HEK293 (cell line): ENCODE measurements around the gene NOL9.

Source experiments
- ELK4 ChIP-seq: IDR thresholded peaks from 2 replicates; pipeline ENCODE4 v1.6.1; 2011; ENCODE audit warnings: mild to moderate bottlenecking, low read depth, low read length, borderline replicate concordance
- MYNN ChIP-seq: fragments of 450-650 bp; formaldehyde crosslinking; IDR thresholded peaks from 2 replicates; pipeline ENCODE4 v1.5.1; 2016; ENCODE audit warnings: missing biosample characterization, missing genetic modification characterization, borderline replicate concordance
- PRDM4 ChIP-seq: fragments of 450-650 bp; formaldehyde crosslinking; IDR thresholded peaks from 2 replicates; pipeline ENCODE4 v1.5.1; 2017; ENCODE audit warnings: missing biosample characterization, missing genetic modification characterization
- TRIM28 ChIP-seq: IDR thresholded peaks from 2 replicates; pipeline ENCODE4 v1.6.1; 2011; ENCODE audit warnings: low read length, control low read depth, borderline replicate concordance
- ZBTB11 ChIP-seq: fragments of 450-650 bp; formaldehyde crosslinking; conservative IDR thresholded peaks from 2 replicates; pipeline ENCODE4 v1.5.1; 2016; ENCODE audit warnings: low read depth, missing biosample characterization, missing genetic modification characterization
- ZNF148 ChIP-seq: fragments of 450-650 bp; formaldehyde crosslinking; IDR thresholded peaks from 2 replicates; pipeline ENCODE4 v1.5.0; 2017; ENCODE audit warnings: missing biosample characterization, missing genetic modification characterization, borderline replicate concordance
- ZNF248 ChIP-seq: fragments of 450-650 bp; formaldehyde crosslinking; IDR thresholded peaks from 2 replicates; pipeline ENCODE4 v1.5.1; 2017; ENCODE audit warnings: missing biosample characterization, missing genetic modification characterization
- ZNF335 ChIP-seq: fragments of 450-650 bp; formaldehyde crosslinking; conservative IDR thresholded peaks from 2 replicates; pipeline ENCODE4 v1.5.1; 2016; ENCODE audit warnings: missing biosample characterization, missing genetic modification characterization
- ZNF398 ChIP-seq: fragments of 450-650 bp; formaldehyde crosslinking; IDR thresholded peaks from 2 replicates; pipeline ENCODE4 v1.5.1; 2017; ENCODE audit warnings: missing biosample characterization, missing genetic modification characterization
- ZNF449 ChIP-seq: fragments of 450-650 bp; formaldehyde crosslinking; IDR thresholded peaks from 2 replicates; pipeline ENCODE4 v1.5.1; 2017; ENCODE audit warnings: missing biosample characterization, mild to moderate bottlenecking, missing genetic modification characterization, moderate library complexity
- ZNF518A ChIP-seq: fragments of 450-650 bp; formaldehyde crosslinking; conservative IDR thresholded peaks from 2 replicates; pipeline ENCODE4 v1.5.1; 2016; ENCODE audit warnings: low read depth, missing biosample characterization, missing genetic modification characterization
- ZNF585B ChIP-seq: fragments of 450-650 bp; formaldehyde crosslinking; IDR thresholded peaks from 2 replicates; pipeline ENCODE4 v1.5.1; 2016; ENCODE audit warnings: missing biosample characterization, missing genetic modification characterization
- ZNF639 ChIP-seq: fragments of 450-650 bp; formaldehyde crosslinking; IDR thresholded peaks from 2 replicates; pipeline ENCODE4 v1.5.1; 2016; ENCODE audit warnings: missing biosample characterization, missing genetic modification characterization
- ZNF701 ChIP-seq: fragments of 450-650 bp; formaldehyde crosslinking; IDR thresholded peaks from 2 replicates; pipeline ENCODE4 v1.5.1; 2016; ENCODE audit warnings: missing biosample characterization, missing genetic modification characterization
- ZXDB ChIP-seq: fragments of 450-650 bp; formaldehyde crosslinking; IDR thresholded peaks from 2 replicates; pipeline ENCODE4 v1.5.1; 2016; ENCODE audit warnings: missing biosample characterization, missing genetic modification characterization

Gene NOL9

GRCh38 chr1:6554031-6554906, at the start of gene NOL9 (continued):
- TF ChIP-seq ZNF398 (tag by site-specific recombination) = peak; percentile 37; the same call in 1 of the 2 replicates
- TF ChIP-seq ZNF449 (tag by site-specific recombination) = 0 out of 2 replicates have a peak, but pooled peaks have one; percentile 34
- no peak for TF ChIP-seq ZNF248 (tag by site-specific recombination)
- 0 out of 2 replicates have a peak, but pooled peaks have one; percentile 37 for TF ChIP-seq ZNF518A (tag by site-specific recombination)
- TF ChIP-seq ZNF701 (tag by site-specific recombination) = no peak
- peak; percentile 26 for TF ChIP-seq PRDM4 (tag by site-specific recombination)
- no peak for TF ChIP-seq ZNF148
- TF ChIP-seq MYNN (tag by site-specific recombination) = no peak
- TF ChIP-seq ZNF335 (tag by site-specific recombination) = peak; percentile 47
- TF ChIP-seq ZXDB (tag by site-specific recombination) = peak; percentile 94
- TF ChIP-seq ZBTB11 (tag by site-specific recombination) = peak; percentile 90
- TF ChIP-seq ELK4 = no peak
- TF ChIP-seq ZNF585B = no peak
- no peak for TF ChIP-seq TRIM28
- TF ChIP-seq ZNF639 (tag by site-specific recombination) = peak; percentile 60; the same call in 1 of the 2 replicates
